Heart left ventricle (tissue), 13 donors: ENCODE results near the gene CKM.

Experiments
- CTCF ChIP-seq, 12 donors: fragments of 200-600 bp; sonication (generic) in 4 of 12; IDR thresholded peaks; one replicate each; pipeline versions ENCODE4 v1.5.0 to v1.8.0; 2018 to 2022; ENCODE audit warnings: antibody characterized with exemption in 12 of 12, mild to moderate bottlenecking in 5 of 12
- POLR2A ChIP-seq, 2 donors: fragments of 450-650 bp; IDR thresholded peaks; one replicate each; pipeline ENCODE4 v1.6.1; 2017; ENCODE audit warnings: antibody characterized with exemption in 2 of 2, mild to moderate bottlenecking in 2 of 2, moderate library complexity in 2 of 2
- donor health status: ischemic (EF 13 %, LVEDD 7.1; RV severe dilation, severe dysfunction).
- donor health status: DM: no; HTN: yes; CAD: no.
- donor health status: DM: no; HTN: no; CAD: no.
- donor health status: ischemic (EF 25% LVEDD 6.9; RV normal size, moderate dysfunction).
- donor health status: ischemic (EF 25% LVEDD 5.7; RV mildly dilated, moderate dysfunction).
- donor health status: ischemic (EF 35%, LVEDD 5.7; RV mildly dilated, moderate dysfunction).
- donor health status: nonischemic (EF 11% LVEDD 7.7; RV severe dilation, severe dysfunction).
- donor health status: DM: yes; HTN: yes; CAD: no.
- donor health status: PGD.
- donor health status: ischemic (EF 29% LVEDD 5.4; RV normal size, mild dysfunction).
- donor health status: nonischemic (EF 23%, LVEDD 6.1; RV moderate dilation, normal function).

GRCh38 chr19:45275370-45275971 lies 47.2 kb downstream of the CKM start:
- no peak for TF ChIP-seq CTCF (IDR thresholded peaks at IDR 0.05)
- TF ChIP-seq POLR2A (IDR thresholded peaks at IDR 0.05) = no peak
